Tibial nerve (tissue), 4 donors: ENCODE results near the gene PJVK.

Experiments used
- EP300 ChIP-seq, 2 donors: sonication (generic); formaldehyde crosslinking; IDR thresholded peaks; one replicate each; pipeline ENCODE4 v1.6.1; 2017; ENCODE audit warnings: antibody characterized with exemption in 2 of 2, mild to moderate bottlenecking in 1 of 2
- TF ChIP-seq, protein P1 (sequence below), 5 experiments: fragments of 200-600 bp in 3 of 5; fragments of 450-650 bp in 2 of 5; sonication (generic) in 3 of 5; IDR thresholded peaks; one replicate each; pipeline ENCODE4 v1.5.1; 2016 to 2019; ENCODE audit warnings: antibody characterized with exemption in 5 of 5, mild to moderate bottlenecking in 3 of 5, moderate library complexity in 2 of 5

DNA sequence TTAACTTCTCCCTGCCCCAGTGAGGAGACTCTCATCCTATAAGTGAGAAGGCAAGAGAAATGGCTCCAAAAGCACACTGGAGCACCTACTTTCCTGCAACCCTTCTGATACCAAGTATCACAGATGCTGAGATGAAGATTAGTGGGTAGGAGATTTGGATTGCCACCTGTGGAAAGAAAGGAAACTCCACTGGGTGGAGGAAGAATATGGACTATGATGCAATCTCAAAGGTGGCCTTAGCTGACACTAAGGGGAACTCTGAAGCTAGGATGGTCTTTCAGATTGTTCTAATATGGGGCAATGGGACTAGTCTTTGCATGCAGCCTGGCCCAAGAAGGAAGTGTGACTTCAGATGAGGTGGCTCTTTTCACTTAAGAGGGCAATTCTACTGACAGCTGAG lies 21.8 kb upstream of the PJVK start:
- TF ChIP-seq EP300 (IDR thresholded peaks at IDR 0.05) = no peak
- TF ChIP-seq, protein P1, sequence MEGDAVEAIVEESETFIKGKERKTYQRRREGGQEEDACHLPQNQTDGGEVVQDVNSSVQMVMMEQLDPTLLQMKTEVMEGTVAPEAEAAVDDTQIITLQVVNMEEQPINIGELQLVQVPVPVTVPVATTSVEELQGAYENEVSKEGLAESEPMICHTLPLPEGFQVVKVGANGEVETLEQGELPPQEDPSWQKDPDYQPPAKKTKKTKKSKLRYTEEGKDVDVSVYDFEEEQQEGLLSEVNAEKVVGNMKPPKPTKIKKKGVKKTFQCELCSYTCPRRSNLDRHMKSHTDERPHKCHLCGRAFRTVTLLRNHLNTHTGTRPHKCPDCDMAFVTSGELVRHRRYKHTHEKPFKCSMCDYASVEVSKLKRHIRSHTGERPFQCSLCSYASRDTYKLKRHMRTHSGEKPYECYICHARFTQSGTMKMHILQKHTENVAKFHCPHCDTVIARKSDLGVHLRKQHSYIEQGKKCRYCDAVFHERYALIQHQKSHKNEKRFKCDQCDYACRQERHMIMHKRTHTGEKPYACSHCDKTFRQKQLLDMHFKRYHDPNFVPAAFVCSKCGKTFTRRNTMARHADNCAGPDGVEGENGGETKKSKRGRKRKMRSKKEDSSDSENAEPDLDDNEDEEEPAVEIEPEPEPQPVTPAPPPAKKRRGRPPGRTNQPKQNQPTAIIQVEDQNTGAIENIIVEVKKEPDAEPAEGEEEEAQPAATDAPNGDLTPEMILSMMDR (IDR thresholded peaks at IDR 0.05) = no peak
